ENCODE data around the gene STX10.

Gene STX10

GRCh38 chr19:13139633-13140311, 10.4 kb downstream of the STX10 start:
- no peak for DNase-seq (ENCODE audit: low spot score)

- DNase-seq (ENCODE audit: low spot score), result no peak
Measured at GRCh38 chr19:13138916-13139198, 11.3 kb downstream of the STX10 start.

GRCh38 chr19:13138171-13138915, 11.8 kb downstream of the STX10 start:
- DNase-seq (ENCODE audit: low spot score), result no peak

GRCh38 chr19:13137290-13137794, 12.8 kb downstream of the STX10 start:
- DNase-seq (ENCODE audit: low spot score), result no peak

- DNase-seq (ENCODE audit: low spot score), result no peak
Measured at GRCh38 chr19:13135068-13136062, 14.8 kb downstream of the STX10 start.

GRCh38 chr19:13134626-13135025, 15.5 kb downstream of the STX10 start:
- DNase-seq (ENCODE audit: low spot score), result no peak

GRCh38 chr19:13133241-13133870, 16.8 kb downstream of the STX10 start:
- no peak for DNase-seq (ENCODE audit: low spot score)

GRCh38 chr19:13132471-13133180, 17.5 kb downstream of the STX10 start:
- no peak for DNase-seq (ENCODE audit: low spot score)

GRCh38 chr19:13130886-13131490, 19.2 kb downstream of the STX10 start:
- no peak for DNase-seq (ENCODE audit: low spot score)

GRCh38 chr19:13129384-13129783, 20.8 kb downstream of the STX10 start:
- no peak for DNase-seq (ENCODE audit: low spot score)

GRCh38 chr19:13128583-13128982, 21.6 kb downstream of the STX10 start:
- DNase-seq (ENCODE audit: low spot score), result no peak

GRCh38 chr19:13127811-13128575, 22.2 kb downstream of the STX10 start:
- DNase-seq (ENCODE audit: low spot score), result no peak

- DNase-seq (ENCODE audit: low spot score), result no peak
Measured at GRCh38 chr19:13127051-13127450, 23.1 kb downstream of the STX10 start.

- no peak for DNase-seq (ENCODE audit: low spot score)
Measured at GRCh38 chr19:13122980-13123957, 26.9 kb downstream of the STX10 start.

- no peak for DNase-seq (ENCODE audit: low spot score)
Measured at GRCh38 chr19:13122275-13122878, 27.8 kb downstream of the STX10 start.

GRCh38 chr19:13121551-13122274, 28.5 kb downstream of the STX10 start:
- DNase-seq (ENCODE audit: low spot score), result no peak

- no peak for DNase-seq (ENCODE audit: low spot score)
Measured at GRCh38 chr19:13120817-13121216, 29.4 kb downstream of the STX10 start.

- no peak for DNase-seq (ENCODE audit: low spot score)
Measured at GRCh38 chr19:13120031-13120430, 30.1 kb downstream of the STX10 start.
